ENCODE data around the gene CWC22. TPM values are rescaled to one million over a fixed set of nuclear protein-coding genes. Genes with fewer than 3 reads are reported as not detected.
"Not testable (repeated sequence)": the region's sequence is repeated elsewhere in the genome, so short reads cannot be mapped to it uniquely, and the experiment has no call there.

The CWC22 gene
- total RNA-seq, 1 donor from 2014 or later, result 14.0 TPM

DNA sequence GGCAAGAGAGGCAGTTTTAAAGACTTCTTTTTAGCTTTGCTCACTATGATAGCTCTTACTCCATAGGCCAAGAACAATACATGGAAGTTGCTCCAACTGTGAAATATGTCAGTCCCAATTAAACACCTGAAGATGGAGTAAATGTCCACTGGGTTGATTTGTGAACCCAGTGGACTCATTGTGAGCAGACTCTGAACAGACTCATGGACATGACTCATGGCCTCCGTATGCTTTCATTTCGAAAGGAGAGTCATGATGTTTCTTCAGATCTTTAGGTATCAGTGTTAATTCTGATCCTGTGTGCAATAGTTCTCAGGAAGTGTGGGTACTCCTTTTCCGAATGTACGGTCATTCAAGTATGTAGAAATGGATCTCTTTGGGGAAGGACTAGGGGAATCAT, 5.4 kb upstream of the CWC22 start:
- Mint-ChIP-seq H3K4me1 (ENCODE audit: low read depth) (peaks cover 26% of the 10 kb centered on the region), H3K9me3 (ENCODE audit: low read depth) (no peaks in the 10 kb centered on the region), H3K4me3 (ENCODE audit: unreplicated experiment) (no peak overlapping the region), H3K27ac (ENCODE audit: unreplicated experiment) (no peak overlapping the region), H3K27me3 (ENCODE audit: low read depth) (no peaks in the 10 kb centered on the region), H3K36me3 (ENCODE audit: low read depth) (no peaks in the 10 kb centered on the region)
- TF ChIP-seq, protein P1, sequence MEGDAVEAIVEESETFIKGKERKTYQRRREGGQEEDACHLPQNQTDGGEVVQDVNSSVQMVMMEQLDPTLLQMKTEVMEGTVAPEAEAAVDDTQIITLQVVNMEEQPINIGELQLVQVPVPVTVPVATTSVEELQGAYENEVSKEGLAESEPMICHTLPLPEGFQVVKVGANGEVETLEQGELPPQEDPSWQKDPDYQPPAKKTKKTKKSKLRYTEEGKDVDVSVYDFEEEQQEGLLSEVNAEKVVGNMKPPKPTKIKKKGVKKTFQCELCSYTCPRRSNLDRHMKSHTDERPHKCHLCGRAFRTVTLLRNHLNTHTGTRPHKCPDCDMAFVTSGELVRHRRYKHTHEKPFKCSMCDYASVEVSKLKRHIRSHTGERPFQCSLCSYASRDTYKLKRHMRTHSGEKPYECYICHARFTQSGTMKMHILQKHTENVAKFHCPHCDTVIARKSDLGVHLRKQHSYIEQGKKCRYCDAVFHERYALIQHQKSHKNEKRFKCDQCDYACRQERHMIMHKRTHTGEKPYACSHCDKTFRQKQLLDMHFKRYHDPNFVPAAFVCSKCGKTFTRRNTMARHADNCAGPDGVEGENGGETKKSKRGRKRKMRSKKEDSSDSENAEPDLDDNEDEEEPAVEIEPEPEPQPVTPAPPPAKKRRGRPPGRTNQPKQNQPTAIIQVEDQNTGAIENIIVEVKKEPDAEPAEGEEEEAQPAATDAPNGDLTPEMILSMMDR (IDR thresholded peaks at IDR 0.05), result no peak
- no peak for DNase-seq (ENCODE audit: low spot score)

DNA sequence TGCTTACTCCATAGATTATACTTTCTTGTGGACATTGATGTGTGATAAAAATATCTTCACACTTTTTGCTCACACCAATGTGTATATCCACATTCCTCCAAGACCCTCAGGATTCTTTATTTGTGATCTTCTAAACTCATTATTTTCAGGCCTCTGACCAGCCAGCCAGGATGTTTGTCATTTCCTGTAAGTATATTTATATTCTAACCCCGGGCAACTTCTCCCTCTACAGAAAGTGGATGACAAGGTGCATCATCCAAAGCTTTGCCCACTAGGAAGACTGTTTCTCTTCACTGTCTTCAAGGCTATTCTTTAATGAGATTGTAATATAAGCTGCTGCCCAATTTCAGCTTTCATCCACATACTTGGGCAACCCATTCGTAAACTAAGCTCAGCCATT, 3.6 kb upstream of the CWC22 start:
- H3K4me3 Mint-ChIP-seq (ENCODE audit: unreplicated experiment), result no peak overlapping the region
- no peak overlapping the region for H3K27ac Mint-ChIP-seq (ENCODE audit: unreplicated experiment)
- no peaks in the 10 kb centered on the region for H3K9me3 Mint-ChIP-seq (ENCODE audit: low read depth)
- H3K4me1 Mint-ChIP-seq (ENCODE audit: low read depth), result peaks cover 21% of the 10 kb centered on the region
- H3K36me3 Mint-ChIP-seq (ENCODE audit: low read depth), result no peaks in the 10 kb centered on the region
- DNase-seq (ENCODE audit: low spot score), result no peak
- H3K27me3 Mint-ChIP-seq (ENCODE audit: low read depth), result no peaks in the 10 kb centered on the region
- TF ChIP-seq, protein P1 (IDR thresholded peaks at IDR 0.05), result no peak

DNA sequence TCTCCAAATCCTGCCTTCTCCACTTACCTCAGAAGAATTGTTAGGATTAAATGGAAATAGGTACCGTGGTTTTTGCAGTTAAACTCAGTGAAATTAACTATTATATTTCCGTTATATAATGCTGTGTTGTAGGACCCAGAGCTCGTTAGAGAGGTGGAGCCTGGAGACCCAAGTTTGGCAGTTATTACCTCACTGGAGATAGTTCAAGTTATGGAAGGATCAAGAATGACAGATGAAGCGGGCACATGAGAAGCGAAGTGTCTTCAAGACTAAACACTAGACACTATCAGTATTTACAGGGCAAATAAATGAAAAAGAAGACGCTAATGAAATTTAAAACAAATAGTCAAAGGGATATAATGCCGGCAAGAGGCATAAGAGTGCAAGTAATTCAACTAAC, 866 bp downstream of the CWC22 start:
- no peaks in the 10 kb centered on the region for H3K9me3 Mint-ChIP-seq (ENCODE audit: low read depth)
- H3K4me3 Mint-ChIP-seq (ENCODE audit: unreplicated experiment), result peak overlapping the region; percentile 86
- peak overlapping the region; percentile 99 for H3K27ac Mint-ChIP-seq (ENCODE audit: unreplicated experiment)
- TF ChIP-seq, protein P1 (IDR thresholded peaks at IDR 0.05), result no peak
- H3K36me3 Mint-ChIP-seq (ENCODE audit: low read depth), result peaks cover 1% of the 10 kb centered on the region
- no peak for DNase-seq (ENCODE audit: low spot score)
- peaks cover 29% of the 10 kb centered on the region for H3K4me1 Mint-ChIP-seq (ENCODE audit: low read depth)
- H3K27me3 Mint-ChIP-seq (ENCODE audit: low read depth), result no peaks in the 10 kb centered on the region

DNA sequence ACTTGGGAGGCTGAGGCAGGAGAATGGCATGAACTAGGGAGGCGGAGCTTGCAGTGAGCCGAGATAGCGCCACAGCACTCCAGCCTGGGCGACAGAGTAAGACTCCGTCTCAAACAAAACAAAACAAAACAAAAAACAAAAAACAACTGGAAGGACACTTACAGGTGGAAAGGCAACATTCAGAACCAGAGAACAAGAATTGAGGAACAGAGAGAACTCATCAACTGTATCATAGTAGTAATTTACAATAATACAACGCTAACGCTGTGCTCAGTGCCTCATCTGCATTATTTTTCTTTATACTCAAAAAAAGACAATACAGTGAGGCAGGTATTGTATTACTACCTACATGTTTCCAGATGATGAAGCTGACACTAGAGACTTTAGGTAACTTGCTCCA, 1.6 kb downstream of the CWC22 start:
- H3K27me3 Mint-ChIP-seq (ENCODE audit: low read depth); H3K27ac Mint-ChIP-seq (ENCODE audit: unreplicated experiment); H3K36me3 Mint-ChIP-seq (ENCODE audit: low read depth); DNase-seq (ENCODE audit: low spot score); H3K9me3 Mint-ChIP-seq (ENCODE audit: low read depth): not testable (repeated sequence)
- Mint-ChIP-seq H3K4me3 (ENCODE audit: unreplicated experiment) (peak overlapping the region; percentile 34), H3K4me1 (ENCODE audit: low read depth) (peaks cover 33% of the 10 kb centered on the region)

DNA sequence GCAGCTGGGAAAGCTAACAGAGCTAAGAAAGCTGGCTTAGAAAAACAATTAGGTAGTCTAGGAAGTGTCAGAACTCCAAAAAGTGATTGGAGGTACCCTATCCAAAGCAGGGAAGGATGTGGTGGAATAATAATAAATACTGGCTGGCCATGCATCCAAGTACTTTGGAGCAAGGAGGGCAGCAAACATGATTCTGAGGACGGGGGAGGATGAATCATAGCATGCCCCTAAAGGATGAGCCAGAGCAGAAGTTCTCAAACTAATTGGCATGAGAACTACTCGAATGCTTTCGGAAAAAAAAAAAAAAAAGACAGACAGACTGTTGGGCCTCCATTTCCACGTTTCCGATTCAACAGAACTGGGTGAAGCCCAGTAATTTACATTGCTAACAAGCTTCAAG, 2.4 kb downstream of the CWC22 start:
- TF ChIP-seq, protein P1 (IDR thresholded peaks at IDR 0.05), result no peak
- no peaks in the 10 kb centered on the region for H3K27me3 Mint-ChIP-seq (ENCODE audit: low read depth)
- H3K4me3 Mint-ChIP-seq (ENCODE audit: unreplicated experiment), result no peak overlapping the region
- H3K4me1 Mint-ChIP-seq (ENCODE audit: low read depth), result peaks cover 37% of the 10 kb centered on the region
- H3K9me3 Mint-ChIP-seq (ENCODE audit: low read depth), result no peaks in the 10 kb centered on the region
- H3K36me3 Mint-ChIP-seq (ENCODE audit: low read depth), result peaks cover 1% of the 10 kb centered on the region
- no peak overlapping the region for H3K27ac Mint-ChIP-seq (ENCODE audit: unreplicated experiment)
- no peak for DNase-seq (ENCODE audit: low spot score)

DNA sequence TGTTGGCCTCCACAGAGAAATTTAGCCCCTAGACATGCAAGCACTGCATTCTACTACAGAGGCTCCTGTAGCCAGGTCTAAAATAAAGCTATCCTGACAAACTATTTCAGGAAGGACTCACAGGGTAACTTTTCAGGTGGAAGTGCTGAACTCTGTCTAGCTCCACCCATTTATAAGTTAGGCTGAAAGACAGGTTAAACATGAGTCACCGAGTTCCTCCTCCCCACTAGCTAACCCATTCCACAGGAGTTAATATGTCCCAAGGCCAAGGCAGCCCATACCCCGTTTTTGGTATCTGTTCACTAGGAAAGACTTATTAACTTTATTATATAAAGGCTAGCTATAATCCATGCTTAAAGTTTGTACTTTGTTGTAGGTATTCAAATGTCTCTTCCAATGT, 3.5 kb downstream of the CWC22 start:
- Mint-ChIP-seq H3K4me3 (ENCODE audit: unreplicated experiment) (no peak overlapping the region), H3K36me3 (ENCODE audit: low read depth) (peaks cover 1% of the 10 kb centered on the region), H3K9me3 (ENCODE audit: low read depth) (no peaks in the 10 kb centered on the region), H3K4me1 (ENCODE audit: low read depth) (peaks cover 37% of the 10 kb centered on the region), H3K27me3 (ENCODE audit: low read depth) (no peaks in the 10 kb centered on the region), H3K27ac (ENCODE audit: unreplicated experiment) (no peak overlapping the region)
- TF ChIP-seq, protein P1 (IDR thresholded peaks at IDR 0.05), result no peak
- DNase-seq (ENCODE audit: low spot score), result no peak

All from chondrocyte (in vitro differentiated cells).